ENCODE results near the gene ARL13A. TPM values are rescaled to one million over a fixed set of nuclear protein-coding genes. Genes with fewer than 3 reads are reported as not detected.
A peak's percentile ranks its signal among the peaks of the same experiment; 100 is the strongest.

The ARL13A gene
- total RNA-seq (not detected), polyA plus RNA-seq (not detected)

GRCh38 chrX:100969408-100969807, at the start of gene ARL13A:
Gene ARL13A (plus strand): TSS chrX:100969708. CDS start chrX:100973690, 3,982 bp downstream.
- H3K36me3 ChIP-seq = no peaks in the 10 kb centered on the region
- WGBS, 2 donors = 91 to 96% methylated on average over 2 of the region's 2 CpGs
- TF ChIP-seq POLR2AphosphoS5 (IDR thresholded peaks at IDR 0.05) = no peak
- no peak for TF ChIP-seq EP300 (IDR thresholded peaks at IDR 0.05)
- TF ChIP-seq CTCF (IDR thresholded peaks at IDR 0.05) = no peak
- no peak for TF ChIP-seq POLR2A (IDR thresholded peaks at IDR 0.05)
- H3K9me3 ChIP-seq = no peaks in the 10 kb centered on the region
- DNase-seq = no peak
- no peak within 1 kb of the TSS for H3K27ac ChIP-seq
- no peak within 1 kb of the TSS for H3K4me3 ChIP-seq
- no peaks in the 10 kb centered on the region for H3K27me3 ChIP-seq
- H3K4me1 ChIP-seq = no peaks in the 10 kb centered on the region
- intact Hi-C loops (cut with DNase I) = no loop called here

GRCh38 chrX:100924375-100924774, 45.1 kb upstream of the ARL13A start:
- Histone ChIP-seq H3K4me3 (no peak overlapping the region), H3K9me3 (no peaks in the 10 kb centered on the region), H3K27ac (no peak overlapping the region), H3K36me3 (no peaks in the 10 kb centered on the region), H3K27me3 (no peaks in the 10 kb centered on the region), H3K4me1 (peaks cover 0 to 2% (median 0%) of the 10 kb centered on the region in 4 donors)
- TF ChIP-seq POLR2A (IDR thresholded peaks at IDR 0.05) (no peak), CTCF (IDR thresholded peaks at IDR 0.05) (no peak), POLR2AphosphoS5 (IDR thresholded peaks at IDR 0.05) (no peak), EP300 (IDR thresholded peaks at IDR 0.05) (no peak)
- intact Hi-C loops (cut with DNase I) = no loop called here
- DNase-seq = no peak
- 55 to 70% methylated on average over 3 of the region's 3 CpGs for WGBS, 2 donors

- H3K4me1 ChIP-seq = peaks cover 0 to 5% (median 0%) of the 10 kb centered on the region in 4 donors
- TF ChIP-seq EP300 (IDR thresholded peaks at IDR 0.05) = no peak
- no peak for TF ChIP-seq POLR2A (IDR thresholded peaks at IDR 0.05)
- no peak for TF ChIP-seq POLR2AphosphoS5 (IDR thresholded peaks at IDR 0.05)
- TF ChIP-seq CTCF (IDR thresholded peaks at IDR 0.05) = no peak
- H3K36me3 ChIP-seq = no peaks in the 10 kb centered on the region
- no peak overlapping the region for H3K4me3 ChIP-seq
- intact Hi-C loops (cut with DNase I) = no loop called here
- 26 to 87% methylated on average over 2 of the region's 2 CpGs for WGBS, 2 donors
- DNase-seq = no peak
- H3K27me3 ChIP-seq = no peaks in the 10 kb centered on the region
- H3K9me3 ChIP-seq = no peaks in the 10 kb centered on the region
- no peak overlapping the region for H3K27ac ChIP-seq
Observed at GRCh38 chrX:100926453-100926852, 43.1 kb upstream of the ARL13A start.

- peaks cover 0 to 3% (median 0%) of the 10 kb centered on the region in 3 donors for H3K27me3 ChIP-seq
- no peak for DNase-seq
- no peak for TF ChIP-seq POLR2A (IDR thresholded peaks at IDR 0.05)
- no peaks in the 10 kb centered on the region for H3K9me3 ChIP-seq
- WGBS, 2 donors = 1 to 2% methylated on average over 51 of the region's 51 CpGs
- H3K36me3 ChIP-seq = no peaks in the 10 kb centered on the region
- peaks cover 0 to 5% (median 0%) of the 10 kb centered on the region in 4 donors for H3K4me1 ChIP-seq
- intact Hi-C loops (cut with DNase I) = no loop called here
- H3K27ac ChIP-seq = no peak within 1 kb of the TSS
- peak within 1 kb of the TSS in 3 of 4 donors; percentile 40 to 47 (median 45) for H3K4me3 ChIP-seq
Observed at GRCh38 chrX:100928660-100929613, 40.6 kb upstream of the ARL13A start, which contains the start of gene XKRX. Gene XKRX (minus strand): TSS chrX:100928917. CDS start chrX:100928304, 613 bp downstream.

GRCh38 chrX:100931218-100931924, 38.1 kb upstream of the ARL13A start:
- Histone ChIP-seq H3K9me3 (no peaks in the 10 kb centered on the region), H3K4me1 (peaks cover 0 to 5% (median 0%) of the 10 kb centered on the region in 4 donors), H3K27ac (no peak overlapping the region), H3K4me3 (no peak overlapping the region), H3K27me3 (peaks cover 0 to 3% (median 0%) of the 10 kb centered on the region in 3 donors), H3K36me3 (no peaks in the 10 kb centered on the region)
- WGBS, 2 donors = 72 to 83% methylated on average over 4 of the region's 4 CpGs
- no peak for DNase-seq
- intact Hi-C loops (cut with DNase I) = no loop called here
- TF ChIP-seq POLR2AphosphoS5 (IDR thresholded peaks at IDR 0.05) (no peak), EP300 (IDR thresholded peaks at IDR 0.05) (no peak)
